HG03342 (cell line): Measurements from ENCODE around the gene TRAF3.
"Not testable (repeated sequence)": the region's sequence is repeated elsewhere in the genome, so short reads cannot be mapped to it uniquely, and the experiment has no call there.

Experiments used
- ATAC-seq: cut with Tn5 transposase; IDR thresholded peaks from one replicate; pipeline ENCODE4 v1.9.1; 2021; ENCODE audit warnings: mild to moderate bottlenecking, moderate library complexity; ENCODE audit not compliant: unreplicated experiment

The TRAF3 gene

DNA sequence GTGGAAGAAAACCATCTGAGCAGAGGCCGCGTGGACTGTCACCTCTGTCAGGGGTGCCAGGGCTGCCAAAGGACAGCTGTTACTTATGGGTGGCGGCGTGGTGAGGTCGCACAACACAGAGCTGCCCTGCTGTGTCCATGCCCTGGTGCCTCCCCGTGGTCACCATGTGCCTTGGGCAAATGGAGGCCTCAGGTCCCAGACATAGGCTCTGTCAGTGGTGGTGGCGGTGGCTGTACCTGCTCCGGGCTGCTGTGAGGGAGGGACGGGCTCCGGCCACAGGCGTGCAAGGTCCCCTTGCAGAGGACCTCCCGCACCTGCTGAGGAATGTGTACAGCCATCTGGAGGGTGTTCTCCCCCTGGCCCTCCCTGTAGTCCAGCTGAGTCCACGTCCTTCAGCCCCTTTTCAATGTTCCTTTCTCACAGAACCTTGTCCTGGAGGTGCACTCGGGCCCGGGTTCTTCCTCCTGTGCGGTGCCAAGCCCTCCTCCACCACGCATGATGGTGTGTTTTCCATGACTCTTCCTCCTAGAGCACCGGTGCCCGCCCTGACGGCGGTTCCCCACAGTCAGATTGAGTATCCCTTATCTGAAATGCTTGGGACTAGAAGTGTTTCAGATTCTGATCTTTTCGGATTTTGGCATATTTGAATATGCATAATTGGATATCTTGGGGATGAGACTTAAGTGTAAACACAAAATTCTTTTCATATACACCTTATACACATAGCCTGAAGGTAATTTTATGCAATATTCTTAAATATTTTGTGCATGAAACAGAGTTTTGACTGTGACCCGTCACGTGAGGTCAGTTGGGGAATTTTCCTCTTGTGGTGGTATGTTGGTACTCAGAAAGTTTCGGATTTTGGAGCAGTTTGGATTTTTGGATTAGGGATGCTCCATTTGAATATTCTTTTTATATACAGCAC lies 49.8 kb downstream of the TRAF3 start:
- no peak for ATAC-seq

DNA sequence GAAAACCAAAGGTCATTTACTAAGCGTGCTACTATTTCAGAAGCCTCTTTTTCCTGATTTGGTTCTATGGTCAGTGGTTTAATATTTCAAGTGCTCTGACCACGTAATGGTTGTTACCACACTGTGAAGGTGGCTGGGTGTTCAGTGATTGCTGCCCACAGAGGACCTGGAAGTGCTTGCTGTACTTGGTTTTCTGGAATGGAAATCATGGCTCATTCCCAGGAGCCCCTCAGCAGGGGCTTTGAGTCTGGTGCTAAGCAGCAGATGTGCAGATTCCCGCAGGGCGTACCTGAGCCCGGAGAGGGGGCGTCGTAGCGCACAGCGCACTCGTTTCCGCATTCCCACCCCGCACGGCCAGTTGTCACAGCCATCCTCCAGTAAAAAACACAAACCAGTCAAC lies 50.5 kb downstream of the TRAF3 start:
- ATAC-seq, result no peak

DNA sequence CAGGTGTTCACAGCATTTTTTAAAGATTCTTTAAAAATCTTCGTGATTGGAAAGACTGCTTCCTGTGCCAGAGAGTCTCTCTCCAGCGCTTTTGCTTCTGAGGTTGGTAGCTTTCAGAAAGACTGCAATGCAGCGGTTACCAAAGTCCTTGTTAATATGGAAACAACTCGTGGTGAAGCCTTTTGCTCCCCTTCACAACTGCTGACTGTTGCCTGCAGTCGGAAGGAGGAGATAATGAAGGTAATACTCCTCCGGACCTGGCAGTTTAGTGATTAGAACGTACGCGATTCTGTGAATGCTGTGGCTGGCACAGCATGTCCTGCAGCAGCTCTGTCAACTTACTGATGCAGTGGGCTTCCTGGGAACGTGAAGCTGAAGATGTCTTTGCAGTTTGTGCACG lies 50.9 kb downstream of the TRAF3 start:
- ATAC-seq, result no peak

DNA sequence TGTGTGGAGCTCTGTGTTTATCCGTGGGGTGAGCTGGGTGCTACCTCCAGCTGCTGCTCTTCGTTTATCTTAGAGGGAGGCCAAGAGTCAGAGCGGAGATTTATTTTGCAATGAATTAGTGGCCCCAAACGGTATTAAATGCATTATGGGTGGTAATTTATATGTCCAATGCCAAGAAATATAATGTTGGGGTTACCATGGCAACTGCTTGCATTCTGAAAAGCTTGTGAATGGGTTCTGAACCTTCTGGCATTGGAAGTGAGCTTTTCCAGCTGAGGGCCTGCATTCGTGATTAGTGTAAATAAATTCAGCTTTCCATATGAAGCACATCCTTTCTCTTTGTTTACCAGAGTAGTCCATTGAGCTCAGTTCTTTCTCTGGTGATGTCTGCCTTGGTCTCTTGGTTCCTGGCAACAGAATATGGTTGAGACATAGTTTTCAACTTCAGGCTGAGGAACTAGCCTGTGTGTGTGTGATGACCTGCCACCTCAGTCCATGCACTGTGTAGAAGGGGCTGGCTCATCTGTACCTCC lies 51.8 kb downstream of the TRAF3 start:
- no peak for ATAC-seq

DNA sequence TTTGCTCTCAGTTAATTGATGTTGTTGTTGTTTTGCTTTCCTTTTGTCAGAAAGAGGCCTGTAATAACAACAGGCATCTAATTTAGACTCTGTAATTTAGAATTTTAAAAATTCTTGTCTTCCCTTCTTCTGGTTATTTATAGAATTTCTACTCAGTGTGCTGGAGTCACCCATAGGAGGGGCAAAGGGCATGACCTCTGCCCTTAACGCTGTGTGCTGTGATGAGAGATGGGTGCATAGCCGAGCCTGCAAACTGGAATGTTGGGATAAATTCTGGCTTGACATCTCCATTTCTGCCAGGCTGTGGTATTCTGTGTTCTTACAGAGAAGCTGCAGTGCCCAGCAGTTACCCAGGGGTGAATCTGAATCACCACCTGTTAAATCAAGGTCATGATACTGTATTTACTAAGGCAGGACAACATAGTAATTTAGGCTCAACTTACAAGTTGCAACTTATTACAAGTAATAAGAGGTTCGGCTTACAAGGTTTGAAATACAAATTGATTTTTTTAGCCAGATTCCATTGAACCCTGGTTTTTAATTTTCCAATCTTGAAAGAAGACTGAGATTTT lies 53.3 kb downstream of the TRAF3 start:
- ATAC-seq, result no peak

DNA sequence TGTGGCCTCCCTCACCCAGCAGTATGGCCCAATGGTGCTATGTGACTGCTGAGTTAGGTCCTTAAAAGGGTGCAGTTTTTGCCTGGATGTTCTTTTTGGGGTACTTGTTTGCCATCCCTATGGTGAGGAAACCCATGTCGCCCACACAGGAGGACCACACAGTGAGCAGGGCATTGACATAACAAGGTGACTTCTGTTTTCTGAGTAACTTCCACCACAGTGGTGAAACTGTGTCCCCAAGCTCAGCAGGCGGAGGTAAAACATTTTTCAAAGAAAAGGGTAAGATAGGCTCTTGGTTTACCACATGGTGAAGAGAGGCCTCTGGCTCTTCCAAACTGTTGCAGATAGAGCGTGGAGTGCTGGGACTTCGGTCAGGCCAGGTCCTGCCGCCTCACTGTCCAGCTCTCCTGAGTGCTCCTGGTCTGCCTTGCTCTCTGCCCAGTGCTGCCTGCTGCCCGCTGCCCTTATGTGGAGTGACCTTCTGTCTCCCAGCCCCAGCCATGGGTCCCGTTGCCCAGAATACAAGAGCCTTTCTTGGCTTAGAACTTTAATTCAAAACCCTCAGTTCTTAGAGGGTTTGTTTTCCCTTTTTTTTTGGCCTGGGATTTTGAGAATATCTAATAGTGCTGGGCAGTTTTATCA lies 54.0 kb downstream of the TRAF3 start:
- no peak for ATAC-seq

DNA sequence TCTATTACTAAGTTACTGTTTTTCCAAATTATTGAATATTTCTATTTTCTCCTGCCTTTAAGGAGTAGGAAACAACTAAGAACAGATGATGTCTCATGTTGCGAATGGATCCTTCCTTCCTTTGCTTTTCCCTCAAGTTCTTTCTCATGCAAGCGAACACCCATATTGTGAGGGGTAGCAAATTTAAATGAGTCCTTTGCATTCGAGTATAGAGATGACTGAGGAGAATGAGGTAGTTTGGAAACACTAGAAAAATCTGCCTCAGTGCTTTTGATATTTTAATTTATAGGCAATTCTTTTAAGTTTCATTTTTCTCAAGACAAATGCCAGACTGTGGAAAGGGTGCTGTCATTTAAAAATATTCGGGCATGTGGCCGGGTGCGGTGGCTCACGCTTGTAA lies 56.1 kb downstream of the TRAF3 start:
- ATAC-seq, result no peak

DNA sequence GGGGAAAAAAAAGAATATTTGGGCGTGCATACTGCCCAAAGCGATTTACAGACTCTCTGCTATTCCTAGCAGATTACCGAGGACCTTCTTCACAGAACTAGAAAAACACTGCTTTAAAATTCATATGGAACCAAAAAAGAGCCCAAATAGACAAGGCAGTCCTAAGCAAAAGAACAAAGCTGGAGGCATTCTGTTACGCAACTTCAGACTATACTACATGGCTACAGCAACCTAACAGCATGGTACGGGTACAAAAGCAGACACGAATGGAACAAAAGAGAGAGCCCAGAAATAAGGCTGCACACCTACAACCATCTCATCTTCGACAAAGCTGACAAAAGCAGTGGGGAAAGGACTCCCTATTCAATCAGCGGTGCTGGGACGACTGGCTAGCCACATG lies 56.7 kb downstream of the TRAF3 start:
- no peak for ATAC-seq

DNA sequence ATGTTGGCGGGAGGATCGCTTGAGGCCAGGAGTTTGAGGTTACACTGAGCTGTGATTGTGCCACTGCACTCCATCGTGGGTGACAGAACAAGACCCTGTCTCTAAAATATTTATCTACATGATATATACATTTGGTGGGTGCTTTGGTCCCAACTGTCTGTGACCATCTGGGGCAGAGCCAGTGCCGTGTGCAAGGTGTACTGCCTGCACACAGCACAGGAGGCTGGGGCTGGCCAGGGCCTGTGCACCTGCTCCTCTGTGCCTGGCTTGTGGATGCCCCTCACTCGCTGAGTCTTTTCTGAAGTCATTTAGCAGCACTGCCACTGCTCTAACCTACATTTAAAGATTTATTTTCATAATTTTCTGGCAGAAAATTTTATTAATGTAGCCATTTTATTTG lies 58.7 kb downstream of the TRAF3 start:
- ATAC-seq, result no peak

DNA sequence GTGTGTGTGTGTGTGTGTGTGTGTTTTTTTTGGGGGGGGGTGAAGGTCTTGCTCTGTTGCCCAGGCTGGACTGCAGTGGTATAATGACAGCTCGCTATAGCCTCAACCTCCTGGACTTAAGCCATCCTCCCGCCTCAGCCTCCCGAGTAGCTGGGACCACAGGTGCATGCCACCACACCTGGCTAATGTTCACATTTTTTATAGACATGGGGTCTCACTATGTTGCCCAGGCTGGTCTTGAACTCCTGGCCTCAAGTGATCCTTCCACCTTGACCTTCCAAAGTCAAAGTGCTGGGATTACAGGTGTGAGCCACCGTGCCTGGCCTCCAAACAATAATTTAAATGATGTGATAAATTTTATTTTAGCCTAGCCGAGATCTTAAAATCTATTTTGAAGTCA lies 59.9 kb downstream of the TRAF3 start:
- not testable (repeated sequence) for ATAC-seq

DNA sequence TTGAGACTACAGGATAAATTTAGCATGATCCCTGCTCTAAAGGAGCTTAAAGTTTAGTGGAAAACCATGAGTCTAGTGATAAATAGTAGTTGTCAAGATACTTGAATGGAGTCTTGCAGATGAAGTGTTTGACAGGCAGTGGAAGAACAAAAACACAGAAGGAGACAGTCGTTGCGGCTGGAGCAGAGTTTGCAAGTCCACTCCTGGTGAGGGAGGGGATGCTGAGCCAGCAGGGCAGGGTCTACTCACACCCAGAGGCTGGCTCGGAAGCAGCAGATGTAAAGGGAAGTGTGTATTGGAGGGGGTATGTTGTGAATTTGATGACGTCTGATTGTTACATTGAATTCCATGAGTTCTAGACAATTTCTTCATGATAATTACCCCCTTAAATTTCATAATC lies 61.3 kb downstream of the TRAF3 start:
- ATAC-seq, result no peak

DNA sequence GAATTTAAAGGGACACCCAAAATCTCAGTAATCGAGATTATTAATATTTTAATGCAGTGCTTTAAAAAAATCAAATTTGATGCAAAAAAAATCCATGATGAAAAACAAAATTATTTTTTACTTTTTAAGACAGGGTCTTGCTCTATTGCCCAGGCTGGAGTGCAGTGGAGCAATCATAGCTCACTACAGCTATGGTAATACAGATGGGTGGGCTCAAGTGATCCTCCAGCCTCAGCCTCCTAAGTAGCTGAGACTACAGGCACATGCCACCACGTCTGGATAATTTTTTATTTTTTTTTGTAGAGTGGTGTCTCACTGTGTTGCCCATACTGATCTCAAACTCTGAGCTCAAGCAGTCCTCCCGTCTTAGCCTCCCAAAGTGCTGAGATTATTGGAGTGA lies 62.9 kb downstream of the TRAF3 start:
- no peak for ATAC-seq

DNA sequence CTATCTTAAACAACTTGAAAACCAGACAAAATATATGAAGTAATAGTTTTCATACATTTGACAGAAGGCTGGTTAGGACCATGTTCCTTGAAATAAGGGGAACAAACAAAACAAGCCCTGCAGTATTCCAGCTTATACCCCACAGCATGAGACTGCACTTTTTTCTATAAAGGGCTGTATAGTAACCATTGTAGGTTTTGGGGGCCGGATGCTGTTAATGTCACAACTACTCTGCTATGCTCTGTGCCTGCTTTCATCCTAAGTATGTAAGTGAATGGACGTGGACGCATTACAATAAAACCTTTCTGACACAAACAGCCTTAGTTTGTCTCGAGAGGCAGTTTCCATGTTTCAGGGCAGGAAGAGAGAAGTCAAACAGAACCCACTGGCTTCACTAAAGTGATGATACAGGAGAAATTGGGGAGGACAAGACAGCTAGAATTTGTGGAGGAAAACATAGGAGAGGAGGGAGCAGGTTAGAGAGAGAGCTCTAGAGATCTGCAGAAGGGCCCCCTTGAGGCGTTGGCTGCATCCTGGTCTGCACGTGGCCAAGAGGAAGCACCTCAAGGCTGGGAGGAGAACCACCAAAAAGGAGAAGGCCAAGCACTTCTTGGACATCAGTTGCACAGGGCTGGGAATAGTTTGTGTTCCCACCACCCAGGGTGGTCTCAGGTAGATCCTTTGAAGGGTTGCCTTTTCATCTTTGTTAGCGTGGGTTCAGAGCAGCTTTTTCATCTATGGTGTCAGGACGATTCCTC lies 63.7 kb downstream of the TRAF3 start:
- no peak for ATAC-seq

DNA sequence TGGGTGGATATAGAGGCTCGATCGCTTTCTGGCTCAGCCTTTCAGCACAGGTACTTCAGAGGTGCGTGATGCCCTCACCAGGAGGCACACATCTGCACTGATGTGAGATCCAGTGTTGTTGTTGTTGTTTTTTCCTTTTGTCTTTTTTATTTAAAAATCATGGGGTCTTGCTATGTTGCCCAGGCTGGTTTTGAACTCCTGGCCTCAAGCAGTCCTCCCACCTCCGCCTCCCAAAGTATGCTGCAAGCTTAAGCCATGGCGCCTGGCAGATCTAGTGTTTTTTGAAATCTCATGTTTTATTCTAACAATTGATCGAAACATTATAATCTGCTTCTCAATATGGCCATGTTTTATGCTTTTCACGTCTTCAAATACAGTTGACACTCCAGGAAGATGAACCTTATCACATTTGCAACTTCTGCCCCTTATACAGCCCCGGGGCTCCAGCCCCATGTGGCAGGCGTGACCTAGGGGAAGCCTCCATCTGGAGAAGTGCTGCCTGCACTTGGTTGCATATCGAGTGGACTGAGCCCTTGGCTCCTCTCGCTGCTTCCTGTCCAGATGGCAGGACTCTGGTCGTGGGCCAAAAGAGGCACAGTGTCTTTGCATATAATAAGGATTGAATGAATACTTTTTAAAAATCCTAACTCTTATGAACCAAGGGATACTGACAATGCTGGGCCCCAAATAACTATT lies 71.7 kb downstream of the TRAF3 start:
- ATAC-seq, result no peak

DNA sequence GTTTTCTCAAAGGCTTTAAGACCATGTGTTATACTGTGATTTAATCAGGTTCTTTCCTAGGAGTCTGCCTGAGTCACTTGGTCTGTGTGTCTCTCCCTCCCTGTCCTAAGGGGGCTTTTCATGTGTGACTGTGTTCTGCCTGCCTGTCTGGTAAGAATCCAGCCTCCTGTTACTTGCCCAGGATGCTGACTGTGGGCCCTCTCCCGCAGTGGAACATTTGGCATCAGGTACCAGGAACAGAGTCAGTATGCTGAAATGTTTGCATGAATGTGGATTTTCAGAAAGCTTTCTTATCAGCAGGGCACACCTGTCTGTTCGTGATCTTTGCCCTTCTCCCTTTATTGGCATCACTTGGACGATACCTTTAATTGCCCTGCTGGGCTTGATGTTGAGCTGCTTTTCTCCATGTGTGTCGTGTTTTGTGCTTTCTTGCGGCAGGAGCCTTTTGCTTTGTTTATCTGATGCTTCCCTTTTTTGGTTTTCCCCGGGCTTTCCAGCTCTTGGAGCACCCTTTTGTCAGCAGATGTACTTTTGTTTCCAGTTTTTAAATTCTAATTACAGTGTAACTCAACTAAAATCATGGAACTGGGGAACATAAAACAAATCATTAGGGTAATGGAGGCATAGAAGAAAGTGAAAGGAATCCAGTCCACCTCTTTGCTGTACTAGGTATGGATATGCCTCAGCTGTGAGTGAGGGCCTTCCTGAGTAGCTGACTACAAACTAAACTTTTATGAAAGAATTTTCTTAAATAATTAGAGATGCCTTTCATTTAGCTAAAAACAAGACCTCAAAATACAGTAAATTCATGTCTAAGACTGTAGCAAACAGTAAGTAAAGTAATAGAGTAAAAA lies 72.5 kb downstream of the TRAF3 start:
- ATAC-seq, result no peak

DNA sequence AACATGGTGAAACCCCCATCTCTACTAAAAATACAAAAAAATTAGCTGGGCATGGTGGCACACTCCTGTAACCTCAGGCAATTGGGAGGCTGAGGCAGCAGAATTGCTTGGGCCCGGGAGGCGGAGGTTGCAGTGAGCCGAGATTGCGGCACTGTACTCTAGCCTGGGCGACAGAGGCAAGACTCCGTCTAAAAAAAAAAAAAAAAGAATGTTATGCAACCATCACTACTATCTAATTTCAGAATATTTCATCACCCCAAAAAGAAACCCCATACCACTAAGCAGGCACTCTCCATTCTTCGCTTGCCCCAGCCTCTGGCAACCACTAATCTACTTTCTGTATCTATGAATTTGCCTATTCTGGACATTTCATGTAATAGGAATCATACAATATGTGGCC lies 76.4 kb downstream of the TRAF3 start:
- no peak for ATAC-seq

DNA sequence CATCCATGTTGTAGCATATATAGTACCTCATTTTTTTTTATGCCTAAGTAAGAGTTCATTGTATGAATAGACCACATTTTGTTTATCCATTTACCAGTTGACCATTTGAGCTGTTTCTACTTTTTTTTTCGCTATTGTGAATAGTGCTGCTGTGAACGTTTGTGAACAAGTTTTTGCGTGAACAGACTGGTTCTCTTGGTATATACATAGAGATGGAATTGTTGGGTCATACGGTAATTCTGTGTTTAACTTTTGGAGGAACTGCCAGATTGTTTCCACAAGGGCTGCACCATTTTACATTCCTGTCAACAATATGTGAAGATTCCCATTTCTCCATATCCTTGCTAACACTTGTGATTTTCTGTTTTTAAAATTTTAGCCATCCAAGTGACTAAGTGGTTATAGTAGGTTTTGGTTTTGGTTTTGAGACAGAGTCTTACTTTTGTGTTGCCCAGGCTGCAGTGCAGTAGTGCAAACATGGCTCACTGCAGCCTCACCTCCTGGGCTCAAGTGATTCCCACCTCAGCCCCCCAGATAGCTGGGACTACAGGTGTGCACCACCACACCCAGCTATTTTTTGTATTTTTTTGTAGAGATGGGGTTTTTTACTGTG lies 76.9 kb downstream of the TRAF3 start:
- ATAC-seq, result no peak

DNA sequence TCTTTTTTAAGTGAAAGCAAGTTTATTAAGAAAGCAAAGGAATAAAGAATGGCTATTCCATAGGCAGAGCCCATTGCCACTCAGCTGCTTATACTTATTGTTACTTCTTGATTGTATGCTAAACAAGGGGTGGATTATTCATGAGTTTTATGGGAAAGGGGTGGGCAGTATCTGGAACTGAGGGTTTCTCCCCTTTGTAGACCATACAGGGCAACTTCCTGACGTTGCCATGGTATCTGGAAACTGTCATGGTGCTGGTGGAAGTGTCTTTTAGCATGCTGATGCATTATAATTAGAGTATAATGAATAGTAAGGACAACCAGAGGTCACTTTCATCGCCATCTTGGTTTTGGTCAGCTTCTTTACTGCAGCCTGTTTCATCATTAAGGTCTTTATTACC lies 78.9 kb downstream of the TRAF3 start:
- no peak for ATAC-seq

DNA sequence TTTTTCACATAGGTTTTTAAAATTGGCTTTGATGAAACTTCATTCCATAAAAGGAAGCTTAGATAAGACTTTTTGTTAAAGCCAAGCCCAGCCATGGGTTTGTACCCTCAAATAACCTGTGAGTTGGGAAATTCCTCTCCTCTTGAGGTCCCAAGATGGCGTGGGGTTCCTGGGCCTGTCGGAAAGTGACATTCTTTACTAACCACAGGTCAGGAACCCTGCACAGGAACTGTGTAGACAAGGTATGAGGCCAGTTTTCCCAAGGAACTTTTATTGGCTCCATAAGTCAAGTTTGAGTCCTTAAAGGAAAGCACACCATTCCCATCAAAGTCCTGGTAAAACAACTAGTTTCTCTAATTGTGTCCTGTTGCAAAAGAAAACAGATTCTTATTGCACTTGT lies 80.2 kb downstream of the TRAF3 start:
- ATAC-seq, result no peak
